Measurements from ENCODE around the gene LMO2. TPM values are rescaled to one million over a fixed set of nuclear protein-coding genes. Genes with fewer than 3 reads are reported as not detected.

The LMO2 gene
- total RNA-seq, 1 donor from 2014 or later: 65.1 TPM

GRCh38 chr11:33897761-33898375 is 6.0 kb upstream of the LMO2 start:
- no peak for TF ChIP-seq CTCF (IDR thresholded peaks at IDR 0.05)
- Histone ChIP-seq H3K27ac (no peak overlapping the region), H3K9me3 (no peaks in the 10 kb centered on the region), H3K4me1 (peaks cover 26% of the 10 kb centered on the region), H3K36me3 (no peaks in the 10 kb centered on the region), H3K27me3 (no peaks in the 10 kb centered on the region), H3K4me3 (no peak overlapping the region)
- no peak for DNase-seq
- ATAC-seq: no peak
- intact Hi-C loops (cut with DNase I): no loop called here

GRCh38 chr11:33896911-33897310 is 5.0 kb upstream of the LMO2 start:
- DNase-seq (no peak), ATAC-seq (no peak)
- Histone ChIP-seq H3K27ac (no peak overlapping the region), H3K9me3 (no peaks in the 10 kb centered on the region), H3K4me3 (no peak overlapping the region), H3K36me3 (no peaks in the 10 kb centered on the region), H3K4me1 (peaks cover 26% of the 10 kb centered on the region), H3K27me3 (no peaks in the 10 kb centered on the region)
- TF ChIP-seq CTCF (IDR thresholded peaks at IDR 0.05): no peak
- intact Hi-C loops (cut with DNase I): no loop called here

- no peaks in the 10 kb centered on the region for H3K27me3 ChIP-seq
- DNase-seq: no peak
- intact Hi-C loops (cut with DNase I): no loop called here
- H3K4me3 ChIP-seq: no peak overlapping the region
- no peaks in the 10 kb centered on the region for H3K9me3 ChIP-seq
- H3K36me3 ChIP-seq: no peaks in the 10 kb centered on the region
- no peak for TF ChIP-seq CTCF (IDR thresholded peaks at IDR 0.05)
- H3K4me1 ChIP-seq: peaks cover 26% of the 10 kb centered on the region
- H3K27ac ChIP-seq: no peak overlapping the region
- ATAC-seq: no peak
Observed at GRCh38 chr11:33895752-33896137, 3.9 kb upstream of the LMO2 start.

- intact Hi-C loops (cut with DNase I): no loop called here
- Histone ChIP-seq H3K36me3 (no peaks in the 10 kb centered on the region), H3K27me3 (no peaks in the 10 kb centered on the region), H3K27ac (no peak overlapping the region), H3K9me3 (no peaks in the 10 kb centered on the region), H3K4me3 (peak overlapping the region; percentile 17), H3K4me1 (peaks cover 14% of the 10 kb centered on the region)
- no peak for DNase-seq
- no peak for TF ChIP-seq CTCF (IDR thresholded peaks at IDR 0.05)
- ATAC-seq: no peak
Observed at GRCh38 chr11:33894398-33894746, 2.5 kb upstream of the LMO2 start.

GRCh38 chr11:33893711-33894397 is 2.0 kb upstream of the LMO2 start:
- DNase-seq: no peak
- Histone ChIP-seq H3K4me1 (peaks cover 9% of the 10 kb centered on the region), H3K9me3 (no peaks in the 10 kb centered on the region), H3K4me3 (peak overlapping the region; percentile 17), H3K27me3 (no peaks in the 10 kb centered on the region), H3K36me3 (no peaks in the 10 kb centered on the region), H3K27ac (peak overlapping the region; percentile 58)
- peak; percentile 85 for ATAC-seq
- intact Hi-C loops (cut with DNase I): no loop called here
- TF ChIP-seq CTCF (IDR thresholded peaks at IDR 0.05): no peak

Data from upper lobe of right lung (tissue), 1 donor.